B cell (primary cell): ENCODE data around the gene BBX. TPM values are rescaled to one million over a fixed set of nuclear protein-coding genes. Genes with fewer than 3 reads are reported as not detected.

Experiments used
- ATAC-seq: fragments of 200-7000 bp; cut with Tn5 transposase; one replicate; pipeline ENCODE4 v1.10.0; 2021; ENCODE audit warnings: low read depth, mild to moderate bottlenecking, moderate number of reproducible peaks, moderate library complexity
- CTCF ChIA-PET: fragments of 350-600 bp; sonication (Branson Sonifier 250); formaldehyde crosslinking; loops from one replicate; lab custom pipeline; 2021; ENCODE audit warnings: antibody characterized with exemption, inconsistent platforms; lab: Charles Lee
- POLR2A ChIA-PET: fragments of 350-600 bp; sonication (Branson Sonifier 250); formaldehyde crosslinking; loops from one replicate; lab custom pipeline; 2021; ENCODE audit warnings: antibody characterized with exemption; lab: Charles Lee
- DNase-seq: peaks from one replicate; pipeline ENCODE4 v3.0.0; 2013
- H2AFZ ChIP-seq: 2 replicates; pipeline ENCODE4 v1.6.1; 2012; ENCODE audit warnings: mild to moderate bottlenecking, low read depth, low read length; ENCODE audit not compliant: insufficient read depth, poor library complexity, severe bottlenecking
- H3K27ac ChIP-seq, 2 donors: 1 replicate in 1 of 2; 2 replicates in 1 of 2; pipeline ENCODE4 v1.5.1; 2012 to 2013; ENCODE audit warnings: low read length in 2 of 2, mild to moderate bottlenecking in 2 of 2, moderate library complexity in 1 of 2
- H3K27me3 ChIP-seq, 4 experiments: fragments of 200-600 bp in 1 of 4; sonication (generic) in 1 of 4; replicated peaks in 1 of 4; 1 replicate in 2 of 4; 2 replicates in 2 of 4; pipeline versions ENCODE4 v1.6.1 to v1.7.0; 2013 to 2016; ENCODE audit warnings: low read length in 3 of 4, mild to moderate bottlenecking in 2 of 4, mixed read lengths in 1 of 4, moderate library complexity in 1 of 4; ENCODE audit not compliant: insufficient read depth in 4 of 4, control insufficient read depth in 3 of 4; ENCODE audit errors: control extremely low read depth in 1 of 4
- H3K36me3 ChIP-seq, 2 experiments: replicated peaks in 1 of 2; 1 replicate in 1 of 2; 2 replicates in 1 of 2; pipeline versions ENCODE4 v1.6.1 to v1.7.1; 2013; ENCODE audit warnings: low read length in 1 of 2; ENCODE audit not compliant: insufficient read depth in 2 of 2, control insufficient read depth in 1 of 2; ENCODE audit errors: control extremely low read depth in 1 of 2, extremely low read depth in 1 of 2
- H3K4me1 ChIP-seq, 2 donors: fragments of 200-600 bp in 1 of 2; sonication (generic) in 1 of 2; 1 replicate in 1 of 2; 2 replicates in 1 of 2; pipeline versions ENCODE4 v1.5.1 to v1.6.1; 2013 to 2017; ENCODE audit warnings: low read length in 2 of 2; ENCODE audit not compliant: control insufficient read depth in 2 of 2, insufficient read depth in 2 of 2
- H3K4me2 ChIP-seq: replicated peaks from 2 replicates; pipeline ENCODE3; 2012; ENCODE audit warnings: mild to moderate bottlenecking, low read depth, low read length; ENCODE audit not compliant: poor library complexity, severe bottlenecking
- H3K4me3 ChIP-seq, 5 experiments: fragments of 200-600 bp in 1 of 5; sonication (generic) in 1 of 5; 1 replicate in 3 of 5; 2 replicates in 2 of 5; pipeline versions ENCODE4 v1.5.1 to v1.7.0; 2011 to 2016; ENCODE audit warnings: low read length in 4 of 5, mild to moderate bottlenecking in 4 of 5, low read depth in 2 of 5, control low read depth in 1 of 5, moderate library complexity in 1 of 5; ENCODE audit not compliant: insufficient read depth in 1 of 5; ENCODE audit errors: control extremely low read depth in 1 of 5, extremely low read depth in 1 of 5
- H3K79me2 ChIP-seq: fragments of 200-600 bp; sonication (generic); one replicate; pipeline ENCODE4 v1.6.0; 2016; ENCODE audit warnings: low read length; ENCODE audit not compliant: control insufficient read depth, insufficient read depth
- H3K9ac ChIP-seq: fragments of 200-600 bp; sonication (generic); 2 replicates; pipeline ENCODE4 v1.6.1; 2017; ENCODE audit warnings: mild to moderate bottlenecking, low read length, moderate library complexity
- H3K9me3 ChIP-seq, 3 donors: one replicate each; pipeline versions ENCODE4 v1.6.1 to v1.7.1; 2013; ENCODE audit warnings: low read length in 2 of 3; ENCODE audit not compliant: control insufficient read depth in 2 of 3, insufficient read depth in 1 of 3; ENCODE audit errors: control extremely low read depth in 1 of 3
- H4K20me1 ChIP-seq: 2 replicates; pipeline ENCODE4 v1.6.0; 2012; ENCODE audit warnings: mild to moderate bottlenecking, low read length; ENCODE audit not compliant: insufficient read depth, control insufficient read depth, poor library complexity, severe bottlenecking
- H3K27ac Mint-ChIP-seq: one replicate; pipeline ENCODE4 v1.8.0; 2021; ENCODE audit warnings: mixed read lengths
- H3K27me3 Mint-ChIP-seq: one replicate; pipeline ENCODE4 v1.8.0; 2021; ENCODE audit warnings: mixed read lengths
- H3K4me1 Mint-ChIP-seq: one replicate; pipeline ENCODE4 v1.8.0; 2021; ENCODE audit warnings: mixed read lengths
- H3K4me3 Mint-ChIP-seq: one replicate; pipeline ENCODE4 v1.8.0; 2021; ENCODE audit warnings: mixed read lengths
- H3K9me3 Mint-ChIP-seq: one replicate; pipeline ENCODE4 v1.8.0; 2022; ENCODE audit warnings: mixed read lengths; ENCODE audit not compliant: insufficient read depth
- CTCF ChIP-seq: fragments of 200-600 bp; IDR thresholded peaks from one replicate; pipeline ENCODE4 v1.8.0; 2022; ENCODE audit warnings: antibody characterized with exemption, mild to moderate bottlenecking
- EZH2 ChIP-seq: IDR thresholded peaks from 2 replicates; pipeline ENCODE4 v1.6.1; 2012; ENCODE audit warnings: borderline replicate concordance, low read depth, mild to moderate bottlenecking, moderate library complexity, low read length; ENCODE audit not compliant: insufficient read depth, poor library complexity, severe bottlenecking
- WGBS: methylation state at CpG from one replicate; pipeline ENCODE4 v1.1.5; 2013; ENCODE audit warnings: missing lambda C conversion rate; ENCODE audit not compliant: insufficient coverage; 5-methylcytosine and 5-hydroxymethylcytosine counted together
- intact Hi-C: fragments of 100-400 bp; cut with micrococcal nuclease; formaldehyde crosslinking; loops from one replicate; pipeline ENCODE4 v1.10.0; 2022
- polyA plus RNA-seq: library from polyadenylated mRNA; depleted of rRNA; stranded (reverse); fragments of >200 nt; gene quantifications from 2 replicates; pipeline ENCODE4 v1.2.3, GENCODE V29; 2012
- total RNA-seq, 2 donors: library from RNA; stranded (reverse); fragments of 120-200 nt in 1 of 2; gene quantifications; 1 replicate in 1 of 2; 2 replicates in 1 of 2; pipeline versions ENCODE4 v1.2.3 to v1.2.4, GENCODE V29; 2013 to 2022

The BBX gene
- total and polyA plus RNA-seq, 2 donors (not counting 1 experiment from before 2014, with no cell fraction given) = 27.8 to 133 TPM

GRCh38 chr3:107578523-107578922, 55.8 kb downstream of the BBX start:
- H3K36me3 ChIP-seq = peaks cover 2% of the 10 kb centered on the region in 2 experiments
- ATAC-seq (no peak), DNase-seq (no peak)
- H3K27ac ChIP-seq = no peak overlapping the region
- Mint-ChIP-seq H3K9me3 (no peaks in the 10 kb centered on the region), H3K27me3 (no peaks in the 10 kb centered on the region), H3K27ac (peak overlapping the region; percentile 37), H3K4me1 (peaks cover 27% of the 10 kb centered on the region), H3K4me3 (no peak overlapping the region)
- no peak overlapping the region for H3K9ac ChIP-seq
- 83% methylated on average over 2 of the region's 3 CpGs for WGBS
- ChIA-PET POLR2A (no interaction called here), CTCF (interaction anchor here (1.4 to 1.7 kb wide), 2 partner anchors 10 to 99 kb away, joined by 3 to 4 read pairs; no protein-coding TSS in a partner anchor)
- no peak overlapping the region for H3K4me3 ChIP-seq
- no peak overlapping the region for H3K4me2 ChIP-seq
- H3K79me2 ChIP-seq = peaks cover 10% of the 10 kb centered on the region
- no peak overlapping the region for H2AFZ ChIP-seq
- intact Hi-C loops = loop anchor here (5.0 kb wide), 1 partner anchor 349 kb away; no protein-coding TSS in a partner anchor
- H3K4me1 ChIP-seq = no peaks in the 10 kb centered on the region
- peaks cover 26% of the 10 kb centered on the region for H4K20me1 ChIP-seq
- H3K9me3 ChIP-seq = no peaks in the 10 kb centered on the region
- H3K27me3 ChIP-seq = no peaks in the 10 kb centered on the region
- TF ChIP-seq CTCF (no peak), EZH2 (no peak)

DNA sequence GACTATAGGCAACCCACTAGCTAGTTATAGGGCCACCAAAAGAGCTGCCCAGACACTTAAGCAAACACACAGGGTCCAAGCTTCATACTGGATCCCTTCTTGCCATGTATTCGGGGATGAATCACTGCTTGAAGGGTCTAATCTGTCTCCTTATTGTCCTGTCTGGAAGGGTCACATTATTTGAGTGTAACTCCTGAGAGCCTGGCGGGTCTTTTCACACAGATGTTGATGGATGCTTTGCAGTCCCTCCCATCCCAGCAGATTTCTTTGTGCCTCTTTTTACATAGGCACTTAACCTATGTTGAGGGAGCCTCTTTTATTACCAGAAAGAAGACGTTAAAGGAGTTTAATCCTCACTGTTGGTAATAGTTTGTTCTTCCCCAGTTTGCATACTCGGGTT, 56.6 kb downstream of the BBX start:
- Histone ChIP-seq H3K27me3 (no peaks in the 10 kb centered on the region), H3K27ac (peak overlapping the region in 1 of 2 donors; percentile 9), H3K36me3 (peaks cover 0 to 2% of the 10 kb centered on the region in 2 experiments), H4K20me1 (peaks cover 20% of the 10 kb centered on the region), H2AFZ (no peak overlapping the region), H3K9me3 (no peaks in the 10 kb centered on the region), H3K4me1 (no peaks in the 10 kb centered on the region), H3K4me2 (no peak overlapping the region), H3K9ac (no peak overlapping the region), H3K79me2 (peaks cover 10% of the 10 kb centered on the region), H3K4me3 (no peak overlapping the region)
- H3K27me3 Mint-ChIP-seq = no peaks in the 10 kb centered on the region
- ATAC-seq = no peak
- peaks cover 27% of the 10 kb centered on the region for H3K4me1 Mint-ChIP-seq
- DNase-seq = no peak
- ChIA-PET POLR2A (no interaction called here), CTCF (interaction anchor here (1.7 kb wide), 1 partner anchor 98 kb away, joined by 3 read pairs; no protein-coding TSS in a partner anchor)
- no CpG with 5 or more reads among the region's 4 CpGs for WGBS
- no peak overlapping the region for H3K4me3 Mint-ChIP-seq
- H3K9me3 Mint-ChIP-seq = no peaks in the 10 kb centered on the region
- TF ChIP-seq CTCF = no peak
- no peak for TF ChIP-seq EZH2
- intact Hi-C loops = loop anchor here (5.0 kb wide), 1 partner anchor 348 kb away; no protein-coding TSS in a partner anchor
- H3K27ac Mint-ChIP-seq = peak overlapping the region; percentile 22
